HG03045 (cell line): ENCODE data around the gene GALNT8.

Source experiments
- ATAC-seq: cut with Tn5 transposase; IDR thresholded peaks from one replicate; pipeline ENCODE4 v1.9.1; 2021; ENCODE audit warnings: mild to moderate bottlenecking, moderate library complexity; ENCODE audit not compliant: unreplicated experiment

GALNT8 gene

DNA sequence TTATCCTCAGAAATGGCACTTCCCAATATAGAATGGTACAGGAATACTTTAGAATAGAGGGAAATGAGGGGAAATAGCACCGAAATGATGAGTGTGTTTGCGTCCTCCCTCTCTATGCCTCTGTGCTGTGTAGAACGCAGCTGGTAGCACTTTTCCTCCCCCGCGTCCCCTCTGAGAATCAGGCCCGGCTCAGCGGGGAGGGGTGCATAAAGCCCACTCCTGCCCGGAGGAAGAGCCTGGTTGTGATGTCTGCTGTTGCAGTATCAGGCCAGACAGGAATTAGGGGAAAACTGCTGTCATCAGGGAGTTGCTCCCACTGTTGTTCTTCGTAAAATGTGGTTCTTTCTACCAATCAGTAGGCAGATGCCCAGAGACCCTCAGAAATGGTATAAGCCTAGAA is 76.0 kb downstream of the GALNT8 start:
- ATAC-seq = no peak

DNA sequence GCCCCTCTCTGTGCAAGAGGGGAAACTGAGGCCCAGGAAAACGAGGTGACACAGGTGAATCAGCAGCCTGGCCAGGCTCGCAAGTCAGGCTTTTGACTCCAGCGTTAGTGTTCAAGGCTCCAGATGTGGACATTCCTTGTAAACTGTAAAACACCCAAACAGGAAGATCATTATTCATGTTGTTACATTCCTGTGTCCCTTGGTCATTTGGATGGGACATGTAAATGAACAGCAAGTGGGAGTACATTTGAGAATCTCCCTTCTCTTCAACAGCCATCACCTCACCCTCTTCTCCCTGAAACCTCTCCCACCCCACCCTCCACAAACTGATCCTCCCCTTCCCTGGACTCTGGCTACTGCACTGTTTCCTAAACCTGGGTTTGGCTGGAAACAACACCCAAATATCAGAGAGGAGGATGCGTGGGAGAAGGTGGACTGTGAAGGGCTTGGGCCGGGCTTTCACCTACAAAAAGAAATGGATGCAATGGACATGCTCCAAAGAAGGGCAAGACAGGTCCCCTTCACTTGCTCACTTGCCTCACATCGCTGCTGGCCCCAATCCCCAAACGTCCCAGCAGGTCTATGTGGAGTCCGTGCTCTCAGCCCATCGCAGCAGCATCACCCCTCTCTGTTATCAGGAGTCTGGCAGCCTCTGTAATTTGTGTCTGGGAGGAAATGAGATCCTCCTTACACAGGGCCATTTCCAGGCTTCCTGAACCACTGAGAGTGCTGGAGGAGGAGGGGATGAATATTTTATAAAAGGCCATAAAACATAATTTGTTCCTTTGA is 76.7 kb downstream of the GALNT8 start:
- ATAC-seq = no peak

- no peak for ATAC-seq
Observed at GRCh38 chr12:4800555-4800954, 80.4 kb downstream of the GALNT8 start.

- no peak for ATAC-seq
Observed at GRCh38 chr12:4802841-4803240, 82.6 kb downstream of the GALNT8 start.

DNA sequence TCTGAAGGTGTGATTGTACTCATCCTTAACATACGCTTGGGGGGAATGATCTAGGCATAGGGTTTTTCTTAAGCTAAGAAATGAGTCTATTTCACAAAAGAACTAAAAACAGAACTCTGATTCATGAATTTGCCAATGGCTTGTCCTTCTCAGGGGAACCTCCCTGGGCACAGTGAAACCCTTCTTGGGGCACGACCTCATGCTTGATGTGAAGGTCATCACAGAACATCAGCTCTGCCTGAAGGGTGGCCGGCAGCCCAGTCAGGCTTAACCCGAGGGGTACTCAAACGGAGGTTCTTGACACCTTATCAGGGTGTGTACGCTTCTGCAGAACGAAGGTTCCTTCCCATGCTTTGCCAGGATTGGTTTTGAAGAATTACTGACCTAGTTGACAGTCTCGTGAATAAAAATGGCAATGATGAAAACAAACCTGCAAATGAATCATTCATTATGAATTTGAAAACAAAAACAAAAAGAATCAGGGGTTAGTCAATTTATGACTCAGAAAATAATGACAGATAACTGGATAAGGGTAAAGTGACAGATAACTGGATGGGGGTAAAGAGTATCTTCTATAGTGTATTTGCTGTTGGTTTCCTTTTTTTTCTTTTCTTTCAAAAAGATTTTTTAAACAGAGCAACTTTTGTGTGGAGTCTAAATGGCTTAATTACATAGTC is 86.4 kb downstream of the GALNT8 start:
- ATAC-seq = no peak

GRCh38 chr12:4807116-4807783 is 87.0 kb downstream of the GALNT8 start:
- no peak for ATAC-seq

DNA sequence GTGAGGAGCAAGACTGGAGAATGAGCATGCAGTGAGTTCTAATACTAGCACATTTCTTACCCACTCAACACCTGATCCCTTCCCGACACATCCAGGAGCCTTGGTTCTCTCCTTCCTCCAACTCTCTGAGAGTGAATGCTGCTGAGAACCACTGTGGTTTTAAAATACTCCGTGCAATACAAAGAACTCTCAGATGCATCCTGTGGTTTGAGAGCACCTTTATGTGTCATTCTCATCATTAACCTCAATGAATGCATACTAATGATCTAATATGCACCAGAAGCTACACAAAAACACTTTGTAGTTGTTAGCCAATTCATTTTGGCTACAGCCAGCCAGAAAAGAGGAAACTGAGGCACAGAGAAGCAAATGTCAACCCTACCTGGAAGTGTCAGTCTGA is 87.6 kb downstream of the GALNT8 start:
- ATAC-seq = no peak

GRCh38 chr12:4809013-4809448 is 88.8 kb downstream of the GALNT8 start:
- no peak for ATAC-seq

DNA sequence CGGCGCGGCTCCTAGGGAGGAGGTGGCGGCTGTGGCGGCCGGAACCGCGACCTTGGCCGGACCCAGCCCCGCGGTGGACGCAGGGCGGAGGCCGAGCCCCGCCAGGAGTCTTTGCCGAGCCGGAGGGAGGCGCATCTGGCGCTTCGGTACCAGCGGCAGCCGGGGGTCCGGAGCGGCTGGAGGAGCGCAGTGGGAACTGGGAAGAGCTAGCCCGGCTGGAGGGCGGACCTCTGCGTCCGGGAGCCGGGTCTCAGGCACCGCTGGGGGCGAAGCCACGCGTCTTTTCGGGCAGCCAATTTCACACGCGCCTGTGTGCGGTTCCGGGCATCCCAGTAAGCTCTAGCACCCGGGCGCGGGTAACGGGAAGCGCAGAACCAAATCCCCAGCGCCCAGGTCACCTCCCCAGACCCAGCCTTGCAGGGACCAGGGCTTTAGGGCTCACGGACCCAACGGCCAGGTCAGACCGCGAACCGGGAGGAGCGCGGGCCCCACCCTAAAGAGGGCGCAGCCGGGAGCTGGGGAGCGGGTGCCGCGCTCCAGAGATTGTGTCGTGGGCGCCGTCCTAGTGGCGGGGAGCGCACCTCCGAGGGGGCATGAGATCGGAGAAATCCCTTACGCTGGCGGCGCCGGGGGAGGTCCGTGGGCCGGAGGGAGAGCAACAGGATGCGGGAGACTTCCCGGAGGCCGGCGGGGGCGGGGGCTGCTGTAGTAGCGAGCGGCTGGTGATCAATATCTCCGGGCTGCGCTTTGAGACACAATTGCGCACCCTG is 89.4 kb downstream of the GALNT8 start:
- ATAC-seq = no peak

DNA sequence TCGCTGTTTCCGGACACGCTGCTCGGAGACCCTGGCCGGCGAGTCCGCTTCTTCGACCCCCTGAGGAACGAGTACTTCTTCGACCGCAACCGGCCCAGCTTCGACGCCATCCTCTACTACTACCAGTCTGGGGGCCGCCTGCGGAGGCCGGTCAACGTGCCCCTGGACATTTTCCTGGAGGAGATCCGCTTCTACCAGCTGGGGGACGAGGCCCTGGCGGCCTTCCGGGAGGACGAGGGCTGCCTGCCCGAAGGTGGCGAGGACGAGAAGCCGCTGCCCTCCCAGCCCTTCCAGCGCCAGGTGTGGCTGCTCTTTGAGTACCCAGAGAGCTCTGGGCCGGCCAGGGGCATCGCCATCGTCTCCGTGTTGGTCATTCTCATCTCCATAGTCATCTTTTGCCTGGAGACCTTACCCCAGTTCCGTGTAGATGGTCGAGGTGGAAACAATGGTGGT is 90.0 kb downstream of the GALNT8 start:
- no peak for ATAC-seq

- no peak for ATAC-seq
Observed at GRCh38 chr12:4812624-4813327, 92.6 kb downstream of the GALNT8 start.

DNA sequence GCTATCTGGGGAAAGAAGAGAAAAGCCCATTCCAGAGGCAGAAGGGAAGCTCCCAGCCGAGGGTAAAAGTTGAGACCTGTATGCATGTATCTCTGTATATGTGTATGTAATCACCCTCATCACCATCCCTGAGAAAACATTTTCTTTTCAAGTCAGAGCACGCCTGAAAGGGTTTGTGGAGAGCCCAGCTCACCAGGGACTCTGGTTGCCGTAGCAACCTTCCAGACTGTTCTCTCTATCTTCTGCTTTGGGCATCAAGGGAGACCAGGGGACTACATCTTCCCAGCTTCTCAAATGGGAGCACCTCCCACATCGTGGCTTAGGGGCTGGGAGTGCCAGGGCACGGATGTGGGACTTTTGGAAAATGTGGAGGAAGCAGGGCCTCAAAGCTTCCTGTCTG is 93.5 kb downstream of the GALNT8 start:
- no peak for ATAC-seq

DNA sequence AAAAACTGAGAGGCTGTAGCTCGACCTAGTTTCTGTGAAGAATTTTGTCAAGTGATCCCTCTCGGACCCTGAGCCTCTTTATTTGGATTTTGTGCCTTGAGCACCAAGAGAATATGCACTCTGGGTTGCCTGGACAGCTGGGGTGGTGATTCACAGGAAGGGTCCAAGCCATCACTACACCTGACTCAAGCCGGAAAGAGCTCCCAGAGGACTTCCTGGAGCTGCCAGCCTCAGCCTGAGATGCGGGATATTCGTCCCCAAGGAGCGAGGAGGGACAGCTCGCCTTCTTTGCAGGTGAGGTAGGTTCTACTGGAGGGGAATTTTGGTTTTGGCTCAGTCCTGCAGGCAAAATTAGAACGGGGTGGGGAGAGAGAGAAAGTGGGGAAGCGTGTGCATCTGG is 94.3 kb downstream of the GALNT8 start:
- no peak for ATAC-seq

- no peak for ATAC-seq
Observed at GRCh38 chr12:4816744-4817525, 96.7 kb downstream of the GALNT8 start.

DNA sequence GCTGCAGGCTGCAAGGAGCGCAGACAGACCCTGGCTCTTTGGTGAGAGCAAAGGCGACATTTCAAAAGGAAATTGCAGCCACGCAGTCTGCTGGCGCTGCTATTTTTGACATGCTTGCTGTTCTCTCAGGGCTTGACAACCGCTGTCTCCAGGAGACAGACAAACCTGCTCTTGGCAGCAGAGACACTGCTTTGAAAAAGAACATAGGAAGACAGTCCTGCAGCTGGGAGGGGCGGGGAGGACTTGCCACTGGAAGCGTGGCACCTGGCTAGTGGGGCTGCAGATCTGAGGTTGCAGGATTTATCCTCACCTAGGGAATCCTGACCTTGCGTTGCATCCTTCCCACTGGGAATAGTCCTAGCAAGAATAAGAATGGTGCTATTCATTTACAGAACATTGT is 97.7 kb downstream of the GALNT8 start:
- no peak for ATAC-seq

- ATAC-seq = no peak
Observed at GRCh38 chr12:4819654-4820053, 99.5 kb downstream of the GALNT8 start.

DNA sequence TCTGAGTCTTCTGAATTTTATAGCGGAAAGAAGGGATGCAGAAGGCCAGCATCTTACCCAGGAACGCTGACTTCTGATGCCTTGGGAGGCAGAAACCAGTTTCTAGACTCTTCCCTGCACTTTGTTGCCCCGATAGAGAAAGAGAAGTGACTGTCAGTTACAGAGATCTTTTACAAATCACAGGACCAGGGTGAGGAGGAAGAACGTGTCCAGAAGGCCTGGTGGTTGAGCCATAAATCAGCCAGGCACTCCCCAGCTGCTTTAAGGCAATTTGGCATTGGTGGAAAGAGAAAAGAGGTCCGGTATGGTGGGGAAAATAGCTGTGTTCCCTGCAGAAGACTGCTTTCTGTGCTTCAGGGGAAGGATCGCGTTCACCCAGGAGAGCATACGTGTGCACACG is 100.8 kb downstream of the GALNT8 start:
- ATAC-seq = no peak
